Measurements from ENCODE around the gene CUL3.

GRCh38 chr2:224436634-224437033 lies 148.5 kb downstream of the CUL3 start:
- TF ChIP-seq ZBTB11 (CRISPR knock-in tag; IDR thresholded peaks at IDR 0.05) = no peak
- TF ChIP-seq POLR2A (IDR thresholded peaks at IDR 0.05; ENCODE audit: low read depth, low read length) = no peak
- no peak for TF ChIP-seq RAD21 (IDR thresholded peaks at IDR 0.05; ENCODE audit: insufficient read depth, low read depth, low read length)
- no peak for TF ChIP-seq CTCF (IDR thresholded peaks at IDR 0.05 in 2 of 3, conservative IDR thresholded peaks at IDR 0.05 in 1 of 3; ENCODE audit: control insufficient read depth in 2 of 3, extremely low read depth in 1 of 3, insufficient read depth in 1 of 3, low read depth in 3 of 3, low read length in 3 of 3)
- TF ChIP-seq MTA3 (IDR thresholded peaks at IDR 0.05; ENCODE audit: borderline replicate concordance, low read length) = no peak
- TF ChIP-seq TAF1 (IDR thresholded peaks at IDR 0.05; ENCODE audit: borderline replicate concordance, low read depth, low read length) = no peak
- no peak for TF ChIP-seq CBX3 (IDR thresholded peaks at IDR 0.05; ENCODE audit: borderline replicate concordance, low read depth)
- no peak for TF ChIP-seq EGR1 (IDR thresholded peaks at IDR 0.05; ENCODE audit: borderline replicate concordance in 1 of 2, low read depth in 2 of 2, low read length in 2 of 2)
- no peak for TF ChIP-seq FOXM1 (IDR thresholded peaks at IDR 0.05; ENCODE audit: low read depth, low read length)
- TF ChIP-seq SMARCA5 (IDR thresholded peaks at IDR 0.05) = no peak
- TF ChIP-seq SMC3 (IDR thresholded peaks at IDR 0.05; ENCODE audit: borderline replicate concordance, low read length) = no peak
- no peak for TF ChIP-seq SP1 (IDR thresholded peaks at IDR 0.05; ENCODE audit: low read depth, low read length)

Data from GM12878 (cell line).